GM19468 (cell line): Measurements from ENCODE around the gene SNRPN.
A peak's percentile ranks its signal among the peaks of the same experiment; 100 is the strongest.
"Not testable (repeated sequence)": the region's sequence is repeated elsewhere in the genome, so short reads cannot be mapped to it uniquely, and the experiment has no call there.

ENCODE experiments used
- ATAC-seq: cut with Tn5 transposase; IDR thresholded peaks from one replicate; pipeline ENCODE4 v1.9.1; 2021; ENCODE audit warnings: mild to moderate bottlenecking, moderate library complexity, moderate number of reproducible peaks; ENCODE audit not compliant: unreplicated experiment; ENCODE audit errors: extremely low read depth

SNRPN gene

DNA sequence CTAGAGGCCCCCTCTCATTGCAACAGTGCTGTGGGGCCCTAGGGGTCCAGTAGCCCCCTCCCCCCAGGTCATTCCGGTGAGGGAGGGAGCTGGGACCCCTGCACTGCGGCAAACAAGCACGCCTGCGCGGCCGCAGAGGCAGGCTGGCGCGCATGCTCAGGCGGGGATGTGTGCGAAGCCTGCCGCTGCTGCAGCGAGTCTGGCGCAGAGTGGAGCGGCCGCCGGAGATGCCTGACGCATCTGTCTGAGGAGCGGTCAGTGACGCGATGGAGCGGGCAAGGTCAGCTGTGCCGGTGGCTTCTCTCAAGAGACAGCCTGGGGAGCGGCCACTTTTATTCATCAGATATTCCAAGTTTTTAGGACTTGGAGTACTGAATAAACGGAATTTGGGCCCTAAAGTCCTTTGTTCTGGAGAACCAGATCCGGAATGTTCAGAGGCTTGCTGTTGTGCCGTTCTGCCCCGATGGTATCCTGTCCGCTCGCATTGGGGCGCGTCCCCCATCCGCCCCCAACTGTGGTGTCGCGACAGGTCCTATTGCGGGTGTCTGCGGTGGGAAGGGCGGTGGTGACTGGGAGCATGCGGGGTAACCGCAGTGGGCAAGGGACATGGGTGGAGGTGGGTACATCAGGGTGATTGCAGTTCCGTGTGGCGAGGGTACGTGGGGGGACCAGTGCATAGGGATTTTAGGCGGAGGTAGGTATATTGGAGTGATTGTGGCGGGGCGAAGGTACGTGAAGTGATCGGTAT is at the start of gene SNRPN, which contains the start of gene SNURF:
Gene SNRPN (plus strand): TSS at position 205 of the 748 bp plus-strand sequence. CDS start 19,467 bp downstream, outside the sequence.
Gene SNURF (plus strand): TSS at position 205 of the 748 bp plus-strand sequence. CDS start 62 bp downstream, at position 267.
- ATAC-seq = no peak

GRCh38 chr15:24916305-24917009 is 38.3 kb upstream of the SNRPN start:
- no peak for ATAC-seq

- ATAC-seq = no peak
These were observed 37.4 kb upstream of the SNRPN start for GRCh38 chr15:24917431-24917830.

GRCh38 chr15:24919446-24919845 is 35.3 kb upstream of the SNRPN start:
- ATAC-seq = no peak

GRCh38 chr15:24922781-24923180 is 32.0 kb upstream of the SNRPN start:
- not testable (repeated sequence) for ATAC-seq

- ATAC-seq = no peak
These were observed 30.6 kb upstream of the SNRPN start for GRCh38 chr15:24924153-24924552.

- no peak for ATAC-seq
These were observed 30.2 kb upstream of the SNRPN start for GRCh38 chr15:24924621-24925020.

- not testable (repeated sequence) for ATAC-seq
These were observed 22.7 kb upstream of the SNRPN start for GRCh38 chr15:24931874-24932732.

DNA sequence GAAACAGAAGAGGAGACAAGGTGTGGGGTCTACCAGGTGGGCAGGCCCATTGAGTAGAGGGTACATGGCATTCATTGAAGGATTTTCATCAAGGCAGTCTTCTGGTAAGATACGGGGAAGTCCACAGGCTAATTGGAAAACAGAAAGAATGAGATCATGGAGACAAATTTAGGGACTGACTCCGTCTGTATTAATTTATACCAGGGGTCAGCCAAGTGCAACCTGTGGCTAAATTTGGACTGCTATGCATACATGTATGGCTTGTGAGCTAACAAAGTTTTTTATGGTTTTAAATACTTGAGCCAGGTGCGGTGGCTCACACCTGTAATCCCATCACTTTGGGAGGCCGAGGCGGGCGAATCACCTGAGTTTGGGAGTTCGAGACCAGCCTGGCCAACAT is 21.1 kb upstream of the SNRPN start:
- ATAC-seq = no peak

DNA sequence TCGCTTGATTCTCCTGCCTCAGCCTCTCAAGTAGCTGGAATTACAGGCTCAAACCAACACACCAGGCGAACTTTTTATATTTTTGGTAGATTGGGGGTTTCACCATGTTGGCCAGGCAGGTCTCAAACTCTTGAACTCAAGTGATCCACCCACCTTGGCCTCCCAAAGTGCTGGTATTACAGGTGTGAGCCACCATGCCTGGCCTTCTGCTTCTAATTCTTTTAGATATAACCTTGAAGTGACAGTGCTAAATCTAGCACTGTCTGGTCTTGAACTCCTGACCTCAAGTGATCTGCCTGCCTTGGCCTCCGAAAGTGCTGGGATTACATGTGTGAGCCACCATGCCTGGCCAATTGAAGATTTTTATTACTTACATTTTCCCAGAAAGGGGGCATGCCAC is 16.6 kb upstream of the SNRPN start:
- not testable (repeated sequence) for ATAC-seq

GRCh38 chr15:24940236-24940635 is 14.6 kb upstream of the SNRPN start:
- ATAC-seq = no peak

DNA sequence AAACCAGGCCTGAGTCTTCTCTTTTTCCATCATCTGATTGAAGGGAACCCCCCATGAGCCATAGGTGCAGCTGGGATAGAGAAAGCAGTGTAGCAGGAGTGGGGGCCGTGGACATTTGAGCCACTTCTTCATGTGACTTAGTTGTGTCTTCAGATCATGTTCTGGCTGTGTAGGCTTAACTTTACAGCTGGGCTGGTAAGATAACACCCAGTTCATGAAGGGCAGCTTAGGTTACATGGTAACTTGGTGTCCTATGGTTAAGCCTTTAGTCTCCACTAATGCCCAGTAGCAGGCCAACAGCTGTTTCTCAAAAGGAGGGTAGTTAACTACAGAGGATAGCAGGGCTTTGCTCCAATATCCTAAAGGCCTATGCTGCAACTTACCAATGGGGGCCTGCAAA is 11.4 kb upstream of the SNRPN start:
- ATAC-seq = no peak

DNA sequence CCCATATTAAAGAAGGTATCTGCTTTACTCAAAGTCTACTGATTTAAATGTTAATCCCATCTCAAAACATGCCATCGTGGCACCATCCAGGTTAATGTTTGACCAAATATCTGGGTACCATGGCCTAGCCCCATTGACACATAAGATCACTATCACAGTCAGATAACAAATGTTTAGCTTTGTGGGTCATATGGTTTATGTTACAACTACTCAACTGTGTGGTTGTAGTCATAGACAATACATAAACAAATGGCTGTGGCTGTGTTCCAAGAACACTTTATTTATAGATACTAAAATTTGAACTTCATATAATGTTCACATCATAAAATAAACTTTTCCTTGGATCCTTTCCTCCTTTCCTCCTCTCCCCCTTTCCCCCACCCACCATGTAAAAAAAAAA is 9.8 kb upstream of the SNRPN start:
- ATAC-seq = no peak

- no peak for ATAC-seq
These were observed 9.1 kb upstream of the SNRPN start for GRCh38 chr15:24945711-24946110.

- no peak for ATAC-seq
These were observed 6.3 kb upstream of the SNRPN start for GRCh38 chr15:24948495-24948894.

- ATAC-seq = no peak
These were observed 739 bp downstream of the SNRPN start for GRCh38 chr15:24955531-24955921.

GRCh38 chr15:24956111-24956838 is 1.5 kb downstream of the SNRPN start:
- ATAC-seq = peak; percentile 69

DNA sequence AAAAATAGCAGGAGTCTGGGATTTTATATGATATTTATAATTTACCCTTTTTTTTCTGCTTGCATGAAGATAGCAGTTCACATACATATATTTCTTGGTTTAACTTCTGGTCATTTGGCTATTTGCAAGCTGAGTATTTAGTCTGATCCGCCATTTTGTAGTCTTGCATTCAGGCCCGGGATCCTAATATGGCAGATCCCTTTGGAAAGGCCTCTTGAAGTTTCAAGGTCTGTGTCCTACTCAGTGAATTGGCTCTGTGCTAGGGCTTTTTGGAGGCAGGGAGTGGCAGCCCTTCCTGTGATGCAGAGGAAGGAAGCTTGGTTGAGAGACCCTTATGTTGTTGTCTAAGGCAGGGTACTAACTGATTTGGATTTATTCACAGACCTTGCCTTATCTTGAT is 2.9 kb downstream of the SNRPN start:
- no peak for ATAC-seq

GRCh38 chr15:24961967-24962366 is 7.2 kb downstream of the SNRPN start:
- ATAC-seq = no peak

- ATAC-seq = no peak
These were observed 8.1 kb downstream of the SNRPN start for GRCh38 chr15:24962880-24963279.
